WTC11 (cell line): ENCODE data around the gene NUP93. TPM values are rescaled to one million over a fixed set of nuclear protein-coding genes. Genes with fewer than 3 reads are reported as not detected.
A peak's percentile ranks its signal among the peaks of the same experiment; 100 is the strongest.

Experiments
- ATAC-seq: fragments of 200-7000 bp; cut with Tn5 transposase; 2 replicates; pipeline ENCODE4 v1.10.0; 2021; ENCODE audit warnings: mild to moderate bottlenecking, moderate library complexity
- CTCF ChIA-PET: fragments of 300-600 bp; sonication (Branson Sonifier 250); formaldehyde crosslinking; loops from one replicate; lab custom pipeline; 2021; ENCODE audit warnings: antibody characterized with exemption; lab: Charles Lee
- POLR2A ChIA-PET: fragments of 350-600 bp; sonication (Branson Sonifier 250); formaldehyde crosslinking; loops from one replicate; lab custom pipeline; 2021; ENCODE audit warnings: antibody characterized with exemption; lab: Charles Lee
- DNase-seq: peaks from one replicate; pipeline ENCODE4 v3.0.0; 2021; ENCODE audit warnings: low spot score
- H3K27ac Mint-ChIP-seq: 2 replicates; pipeline ENCODE4 v1.8.0; 2021; ENCODE audit warnings: mixed read lengths
- H3K27me3 Mint-ChIP-seq: 2 replicates; pipeline ENCODE4 v1.8.0; 2021; ENCODE audit warnings: low read depth, mild to moderate bottlenecking, moderate library complexity, mixed read lengths
- H3K36me3 Mint-ChIP-seq: 2 replicates; pipeline ENCODE4 v1.8.0; 2021; ENCODE audit warnings: mixed read lengths
- H3K4me1 Mint-ChIP-seq: 2 replicates; pipeline ENCODE4 v1.8.0; 2022; ENCODE audit warnings: mixed read lengths
- H3K4me3 Mint-ChIP-seq: 2 replicates; pipeline ENCODE4 v1.8.0; 2021; ENCODE audit warnings: mild to moderate bottlenecking, moderate library complexity, mixed read lengths
- H3K9me3 Mint-ChIP-seq: 2 replicates; pipeline ENCODE4 v1.8.0; 2021; ENCODE audit warnings: mixed read lengths
- ELF4 ChIP-seq: sonication (generic); formaldehyde crosslinking; IDR thresholded peaks from 2 replicates; pipeline ENCODE4 v1.8.1; 2022; ENCODE audit warnings: low read depth, mild to moderate bottlenecking, moderate library complexity, missing genetic modification reagents
- FOXK1 ChIP-seq: sonication (generic); formaldehyde crosslinking; IDR thresholded peaks from 2 replicates; pipeline ENCODE4 v1.8.0; 2022; ENCODE audit warnings: mild to moderate bottlenecking, moderate library complexity, missing genetic modification reagents
- GRHL2 ChIP-seq: fragments of 250-450 bp; sonication (Bioruptor Pico); IDR thresholded peaks from 2 replicates; pipeline ENCODE4 v1.8.0; 2022; ENCODE audit warnings: mild to moderate bottlenecking, moderate library complexity; ENCODE audit not compliant: insufficient replicate concordance, severe bottlenecking
- HMGA2 ChIP-seq: fragments of 250-450 bp; sonication (Bioruptor Pico); IDR thresholded peaks from 2 replicates; pipeline ENCODE4 v1.4.0; 2021; ENCODE audit warnings: mild to moderate bottlenecking, moderate library complexity
- MYBL2 ChIP-seq: sonication (generic); formaldehyde crosslinking; IDR thresholded peaks from 2 replicates; pipeline ENCODE4 v1.8.1; 2023; ENCODE audit warnings: mild to moderate bottlenecking, moderate library complexity, missing genetic modification reagents
- NFYB ChIP-seq: sonication (generic); formaldehyde crosslinking; conservative IDR thresholded peaks from 2 replicates; pipeline ENCODE4 v1.8.0; 2022; ENCODE audit warnings: low read depth, missing genetic modification reagents
- NR2C2 ChIP-seq: sonication (generic); formaldehyde crosslinking; IDR thresholded peaks from 2 replicates; pipeline ENCODE4 v1.8.0; 2022; ENCODE audit warnings: mild to moderate bottlenecking, missing genetic modification reagents
- RORB ChIP-seq: fragments of 250-450 bp; sonication (Bioruptor Pico); IDR thresholded peaks from 2 replicates; pipeline ENCODE4 v1.9.0; 2021; ENCODE audit warnings: mild to moderate bottlenecking
- SOX15 ChIP-seq: fragments of 250-450 bp; sonication (Bioruptor Pico); IDR thresholded peaks from 2 replicates; pipeline ENCODE4 v1.9.0; 2021; ENCODE audit warnings: mild to moderate bottlenecking
- ZBTB21 ChIP-seq: sonication (generic); formaldehyde crosslinking; IDR thresholded peaks from 2 replicates; pipeline ENCODE4 v1.8.1; 2023; ENCODE audit warnings: mild to moderate bottlenecking, missing genetic modification reagents, borderline replicate concordance
- ZNF138 ChIP-seq: sonication (generic); formaldehyde crosslinking; conservative IDR thresholded peaks from 2 replicates; pipeline ENCODE4 v1.8.1; 2022; ENCODE audit warnings: mild to moderate bottlenecking, moderate library complexity, missing genetic modification reagents
- ZNF263 ChIP-seq: sonication (generic); formaldehyde crosslinking; IDR thresholded peaks from 2 replicates; pipeline ENCODE4 v1.8.1; 2022; ENCODE audit warnings: low read depth, mild to moderate bottlenecking, moderate library complexity, missing genetic modification reagents
- ZNF396 ChIP-seq: fragments of 250-450 bp; sonication (Bioruptor Pico); IDR thresholded peaks from 2 replicates; pipeline ENCODE4 v1.8.0; 2021; ENCODE audit warnings: mild to moderate bottlenecking, moderate library complexity, borderline replicate concordance
- total RNA-seq: library from RNA; stranded (reverse); gene quantifications from 3 replicates; pipeline ENCODE4 v1.2.3, GENCODE V29; 2021
- TF ChIP-seq, protein P1 (sequence below): fragments of 200-600 bp; IDR thresholded peaks from 2 replicates; pipeline ENCODE4 v1.8.0; 2022; ENCODE audit warnings: antibody characterized with exemption
- TF ChIP-seq, protein P2 (sequence below): sonication (generic); formaldehyde crosslinking; conservative IDR thresholded peaks from 2 replicates; pipeline ENCODE4 v1.8.1; 2022; ENCODE audit warnings: mild to moderate bottlenecking, missing genetic modification reagents
- TF ChIP-seq, protein P3 (sequence below): sonication (generic); formaldehyde crosslinking; IDR thresholded peaks from 2 replicates; pipeline ENCODE4 v1.8.0; 2023; ENCODE audit warnings: missing genetic modification reagents, mild to moderate bottlenecking, borderline replicate concordance
- TF ChIP-seq, protein P4 (sequence below): sonication (generic); formaldehyde crosslinking; IDR thresholded peaks from 2 replicates; pipeline ENCODE4 v1.8.1; 2022; ENCODE audit warnings: low read depth, missing genetic modification reagents, borderline replicate concordance
- TF ChIP-seq, protein P5 (sequence below): sonication (generic); formaldehyde crosslinking; IDR thresholded peaks from 2 replicates; pipeline ENCODE4 v1.8.1; 2022; ENCODE audit warnings: mild to moderate bottlenecking, missing genetic modification reagents, moderate library complexity, borderline replicate concordance
- TF ChIP-seq, protein P6 (sequence below): sonication (generic); formaldehyde crosslinking; IDR thresholded peaks from 2 replicates; pipeline ENCODE4 v1.8.0; 2022; ENCODE audit warnings: missing genetic modification reagents

The NUP93 gene
- total RNA-seq, 1 experiment from 2014 or later: 185 TPM

DNA sequence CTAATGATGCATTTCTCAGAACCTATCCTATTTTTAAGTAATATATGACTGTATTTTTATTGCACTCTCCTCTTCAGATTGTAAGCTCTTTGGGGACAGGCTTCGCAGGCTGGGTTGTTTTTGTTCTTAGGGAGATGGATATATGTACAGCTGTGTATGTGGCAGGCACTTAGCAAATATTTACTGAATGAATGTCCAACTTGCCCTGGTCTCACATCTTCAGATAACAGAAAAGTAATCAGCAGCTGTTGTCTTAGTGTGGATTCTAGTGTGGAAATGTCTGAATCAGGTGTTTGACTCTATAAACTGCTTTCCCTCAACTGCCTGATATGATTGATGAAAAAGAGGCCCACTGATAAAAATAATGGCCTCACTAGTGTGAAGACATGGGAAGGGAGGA lies 88.0 kb downstream of the NUP93 start:
- no peak for ATAC-seq
- no peaks in the 10 kb centered on the region for H3K27me3 Mint-ChIP-seq
- DNase-seq: no peak
- peaks cover 16% of the 10 kb centered on the region for H3K36me3 Mint-ChIP-seq
- no peak overlapping the region for H3K27ac Mint-ChIP-seq
- TF ChIP-seq, protein P1, sequence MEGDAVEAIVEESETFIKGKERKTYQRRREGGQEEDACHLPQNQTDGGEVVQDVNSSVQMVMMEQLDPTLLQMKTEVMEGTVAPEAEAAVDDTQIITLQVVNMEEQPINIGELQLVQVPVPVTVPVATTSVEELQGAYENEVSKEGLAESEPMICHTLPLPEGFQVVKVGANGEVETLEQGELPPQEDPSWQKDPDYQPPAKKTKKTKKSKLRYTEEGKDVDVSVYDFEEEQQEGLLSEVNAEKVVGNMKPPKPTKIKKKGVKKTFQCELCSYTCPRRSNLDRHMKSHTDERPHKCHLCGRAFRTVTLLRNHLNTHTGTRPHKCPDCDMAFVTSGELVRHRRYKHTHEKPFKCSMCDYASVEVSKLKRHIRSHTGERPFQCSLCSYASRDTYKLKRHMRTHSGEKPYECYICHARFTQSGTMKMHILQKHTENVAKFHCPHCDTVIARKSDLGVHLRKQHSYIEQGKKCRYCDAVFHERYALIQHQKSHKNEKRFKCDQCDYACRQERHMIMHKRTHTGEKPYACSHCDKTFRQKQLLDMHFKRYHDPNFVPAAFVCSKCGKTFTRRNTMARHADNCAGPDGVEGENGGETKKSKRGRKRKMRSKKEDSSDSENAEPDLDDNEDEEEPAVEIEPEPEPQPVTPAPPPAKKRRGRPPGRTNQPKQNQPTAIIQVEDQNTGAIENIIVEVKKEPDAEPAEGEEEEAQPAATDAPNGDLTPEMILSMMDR: no peak
- TF ChIP-seq FOXK1 (CRISPR knock-in tag) (no peak), ZNF263 (CRISPR knock-in tag) (no peak), NR2C2 (CRISPR knock-in tag) (no peak), GRHL2 (CRISPR knock-in tag) (no peak), ZNF138 (no peak), MYBL2 (CRISPR knock-in tag) (no peak), SOX15 (CRISPR knock-in tag) (no peak)
- TF ChIP-seq, protein P2, sequence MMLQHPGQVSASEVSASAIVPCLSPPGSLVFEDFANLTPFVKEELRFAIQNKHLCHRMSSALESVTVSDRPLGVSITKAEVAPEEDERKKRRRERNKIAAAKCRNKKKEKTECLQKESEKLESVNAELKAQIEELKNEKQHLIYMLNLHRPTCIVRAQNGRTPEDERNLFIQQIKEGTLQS (CRISPR knock-in tag): no peak
- POLR2A ChIA-PET: no interaction called here
- H3K9me3 Mint-ChIP-seq: no peaks in the 10 kb centered on the region
- no peak overlapping the region for H3K4me3 Mint-ChIP-seq
- H3K4me1 Mint-ChIP-seq: peaks cover 9% of the 10 kb centered on the region
- CTCF ChIA-PET: interaction anchor here (1.6 kb wide), 1 partner anchor 25 kb away, joined by 4 read pairs; no protein-coding TSS in a partner anchor

DNA sequence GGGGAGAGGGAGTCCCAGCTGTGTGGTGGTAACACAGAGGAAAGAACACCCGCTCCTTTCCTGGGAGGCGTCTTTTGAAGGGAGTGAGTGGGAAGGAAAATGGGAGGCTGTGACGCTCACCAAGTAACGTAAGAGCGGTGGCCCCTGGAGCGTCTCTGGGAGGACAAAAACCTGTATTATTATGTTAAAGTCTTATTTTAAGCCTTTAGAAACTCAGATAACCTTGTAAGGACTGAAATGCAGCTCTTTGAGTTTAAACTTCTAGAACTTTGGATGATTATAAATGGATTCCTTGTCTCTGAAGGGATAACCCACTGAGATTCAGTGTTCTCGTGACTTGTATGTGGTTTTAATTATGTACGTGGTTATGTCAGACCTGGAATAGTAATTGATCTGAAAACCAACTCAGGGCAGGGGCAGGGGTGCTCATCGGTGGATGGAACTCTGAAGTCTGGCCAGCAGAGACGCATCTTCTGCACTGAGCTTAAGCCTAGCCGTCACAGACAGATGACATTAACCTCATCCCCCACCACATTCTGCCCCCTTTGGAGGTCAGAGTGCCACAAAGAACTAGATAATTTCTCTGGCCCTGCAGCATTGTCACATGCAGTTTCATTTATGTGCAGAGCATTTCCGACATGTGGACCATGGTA lies 93.3 kb downstream of the NUP93 start:
- CTCF ChIA-PET: interaction anchor here (0.6 to 1.0 kb wide), 2 partner anchors 30 to 331 kb away, joined by 4 read pairs; no protein-coding TSS in a partner anchor
- no peak for DNase-seq
- H3K4me1 Mint-ChIP-seq: peaks cover 17% of the 10 kb centered on the region
- POLR2A ChIA-PET: no interaction called here
- no peaks in the 10 kb centered on the region for H3K27me3 Mint-ChIP-seq
- H3K9me3 Mint-ChIP-seq: no peaks in the 10 kb centered on the region
- H3K4me3 Mint-ChIP-seq: no peak overlapping the region
- H3K27ac Mint-ChIP-seq: peak overlapping the region; percentile 73; the same call in 1 of the 2 replicates
- H3K36me3 Mint-ChIP-seq: peaks cover 36% of the 10 kb centered on the region
- ATAC-seq: peak; percentile 41
- TF ChIP-seq, protein P3, sequence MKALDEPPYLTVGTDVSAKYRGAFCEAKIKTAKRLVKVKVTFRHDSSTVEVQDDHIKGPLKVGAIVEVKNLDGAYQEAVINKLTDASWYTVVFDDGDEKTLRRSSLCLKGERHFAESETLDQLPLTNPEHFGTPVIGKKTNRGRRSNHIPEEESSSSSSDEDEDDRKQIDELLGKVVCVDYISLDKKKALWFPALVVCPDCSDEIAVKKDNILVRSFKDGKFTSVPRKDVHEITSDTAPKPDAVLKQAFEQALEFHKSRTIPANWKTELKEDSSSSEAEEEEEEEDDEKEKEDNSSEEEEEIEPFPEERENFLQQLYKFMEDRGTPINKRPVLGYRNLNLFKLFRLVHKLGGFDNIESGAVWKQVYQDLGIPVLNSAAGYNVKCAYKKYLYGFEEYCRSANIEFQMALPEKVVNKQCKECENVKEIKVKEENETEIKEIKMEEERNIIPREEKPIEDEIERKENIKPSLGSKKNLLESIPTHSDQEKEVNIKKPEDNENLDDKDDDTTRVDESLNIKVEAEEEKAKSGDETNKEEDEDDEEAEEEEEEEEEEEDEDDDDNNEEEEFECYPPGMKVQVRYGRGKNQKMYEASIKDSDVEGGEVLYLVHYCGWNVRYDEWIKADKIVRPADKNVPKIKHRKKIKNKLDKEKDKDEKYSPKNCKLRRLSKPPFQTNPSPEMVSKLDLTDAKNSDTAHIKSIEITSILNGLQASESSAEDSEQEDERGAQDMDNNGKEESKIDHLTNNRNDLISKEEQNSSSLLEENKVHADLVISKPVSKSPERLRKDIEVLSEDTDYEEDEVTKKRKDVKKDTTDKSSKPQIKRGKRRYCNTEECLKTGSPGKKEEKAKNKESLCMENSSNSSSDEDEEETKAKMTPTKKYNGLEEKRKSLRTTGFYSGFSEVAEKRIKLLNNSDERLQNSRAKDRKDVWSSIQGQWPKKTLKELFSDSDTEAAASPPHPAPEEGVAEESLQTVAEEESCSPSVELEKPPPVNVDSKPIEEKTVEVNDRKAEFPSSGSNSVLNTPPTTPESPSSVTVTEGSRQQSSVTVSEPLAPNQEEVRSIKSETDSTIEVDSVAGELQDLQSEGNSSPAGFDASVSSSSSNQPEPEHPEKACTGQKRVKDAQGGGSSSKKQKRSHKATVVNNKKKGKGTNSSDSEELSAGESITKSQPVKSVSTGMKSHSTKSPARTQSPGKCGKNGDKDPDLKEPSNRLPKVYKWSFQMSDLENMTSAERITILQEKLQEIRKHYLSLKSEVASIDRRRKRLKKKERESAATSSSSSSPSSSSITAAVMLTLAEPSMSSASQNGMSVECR (CRISPR knock-in tag): no peak
- TF ChIP-seq, protein P4, sequence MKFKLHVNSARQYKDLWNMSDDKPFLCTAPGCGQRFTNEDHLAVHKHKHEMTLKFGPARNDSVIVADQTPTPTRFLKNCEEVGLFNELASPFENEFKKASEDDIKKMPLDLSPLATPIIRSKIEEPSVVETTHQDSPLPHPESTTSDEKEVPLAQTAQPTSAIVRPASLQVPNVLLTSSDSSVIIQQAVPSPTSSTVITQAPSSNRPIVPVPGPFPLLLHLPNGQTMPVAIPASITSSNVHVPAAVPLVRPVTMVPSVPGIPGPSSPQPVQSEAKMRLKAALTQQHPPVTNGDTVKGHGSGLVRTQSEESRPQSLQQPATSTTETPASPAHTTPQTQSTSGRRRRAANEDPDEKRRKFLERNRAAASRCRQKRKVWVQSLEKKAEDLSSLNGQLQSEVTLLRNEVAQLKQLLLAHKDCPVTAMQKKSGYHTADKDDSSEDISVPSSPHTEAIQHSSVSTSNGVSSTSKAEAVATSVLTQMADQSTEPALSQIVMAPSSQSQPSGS (CRISPR knock-in tag): no peak
- TF ChIP-seq HMGA2: no peak
- TF ChIP-seq, protein P5, sequence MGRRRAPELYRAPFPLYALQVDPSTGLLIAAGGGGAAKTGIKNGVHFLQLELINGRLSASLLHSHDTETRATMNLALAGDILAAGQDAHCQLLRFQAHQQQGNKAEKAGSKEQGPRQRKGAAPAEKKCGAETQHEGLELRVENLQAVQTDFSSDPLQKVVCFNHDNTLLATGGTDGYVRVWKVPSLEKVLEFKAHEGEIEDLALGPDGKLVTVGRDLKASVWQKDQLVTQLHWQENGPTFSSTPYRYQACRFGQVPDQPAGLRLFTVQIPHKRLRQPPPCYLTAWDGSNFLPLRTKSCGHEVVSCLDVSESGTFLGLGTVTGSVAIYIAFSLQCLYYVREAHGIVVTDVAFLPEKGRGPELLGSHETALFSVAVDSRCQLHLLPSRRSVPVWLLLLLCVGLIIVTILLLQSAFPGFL (CRISPR knock-in tag): no peak
- no peak for TF ChIP-seq NFYB (CRISPR knock-in tag)
- no peak for TF ChIP-seq ZNF396
- TF ChIP-seq, protein P6, sequence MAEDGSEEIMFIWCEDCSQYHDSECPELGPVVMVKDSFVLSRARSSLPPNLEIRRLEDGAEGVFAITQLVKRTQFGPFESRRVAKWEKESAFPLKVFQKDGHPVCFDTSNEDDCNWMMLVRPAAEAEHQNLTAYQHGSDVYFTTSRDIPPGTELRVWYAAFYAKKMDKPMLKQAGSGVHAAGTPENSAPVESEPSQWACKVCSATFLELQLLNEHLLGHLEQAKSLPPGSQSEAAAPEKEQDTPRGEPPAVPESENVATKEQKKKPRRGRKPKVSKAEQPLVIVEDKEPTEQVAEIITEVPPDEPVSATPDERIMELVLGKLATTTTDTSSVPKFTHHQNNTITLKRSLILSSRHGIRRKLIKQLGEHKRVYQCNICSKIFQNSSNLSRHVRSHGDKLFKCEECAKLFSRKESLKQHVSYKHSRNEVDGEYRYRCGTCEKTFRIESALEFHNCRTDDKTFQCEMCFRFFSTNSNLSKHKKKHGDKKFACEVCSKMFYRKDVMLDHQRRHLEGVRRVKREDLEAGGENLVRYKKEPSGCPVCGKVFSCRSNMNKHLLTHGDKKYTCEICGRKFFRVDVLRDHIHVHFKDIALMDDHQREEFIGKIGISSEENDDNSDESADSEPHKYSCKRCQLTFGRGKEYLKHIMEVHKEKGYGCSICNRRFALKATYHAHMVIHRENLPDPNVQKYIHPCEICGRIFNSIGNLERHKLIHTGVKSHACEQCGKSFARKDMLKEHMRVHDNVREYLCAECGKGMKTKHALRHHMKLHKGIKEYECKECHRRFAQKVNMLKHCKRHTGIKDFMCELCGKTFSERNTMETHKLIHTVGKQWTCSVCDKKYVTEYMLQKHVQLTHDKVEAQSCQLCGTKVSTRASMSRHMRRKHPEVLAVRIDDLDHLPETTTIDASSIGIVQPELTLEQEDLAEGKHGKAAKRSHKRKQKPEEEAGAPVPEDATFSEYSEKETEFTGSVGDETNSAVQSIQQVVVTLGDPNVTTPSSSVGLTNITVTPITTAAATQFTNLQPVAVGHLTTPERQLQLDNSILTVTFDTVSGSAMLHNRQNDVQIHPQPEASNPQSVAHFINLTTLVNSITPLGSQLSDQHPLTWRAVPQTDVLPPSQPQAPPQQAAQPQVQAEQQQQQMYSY: no peak
- no peak for TF ChIP-seq RORB (CRISPR knock-in tag)
- no peak for TF ChIP-seq ZBTB21 (CRISPR knock-in tag)
- TF ChIP-seq ELF4 (CRISPR knock-in tag): no peak
